Stimulated activated naive CD8-positive, alpha-beta T cell treated with anti-CD3 and anti-CD28 coated beads, Interleukin-15, Interleukin-2, amounts not matched to agents 100 U/mL and 50 U/mL, for 24 hours (primary cell): ENCODE data around the gene MTURN.

Source experiments
- ATAC-seq: fragments of 150-1000 bp; cut with Tn5 transposase; one replicate; pipeline ENCODE4 v1.10.0; 2021
- DNase-seq: peaks from one replicate; pipeline ENCODE4 v3.0.0; 2021

MTURN gene

DNA sequence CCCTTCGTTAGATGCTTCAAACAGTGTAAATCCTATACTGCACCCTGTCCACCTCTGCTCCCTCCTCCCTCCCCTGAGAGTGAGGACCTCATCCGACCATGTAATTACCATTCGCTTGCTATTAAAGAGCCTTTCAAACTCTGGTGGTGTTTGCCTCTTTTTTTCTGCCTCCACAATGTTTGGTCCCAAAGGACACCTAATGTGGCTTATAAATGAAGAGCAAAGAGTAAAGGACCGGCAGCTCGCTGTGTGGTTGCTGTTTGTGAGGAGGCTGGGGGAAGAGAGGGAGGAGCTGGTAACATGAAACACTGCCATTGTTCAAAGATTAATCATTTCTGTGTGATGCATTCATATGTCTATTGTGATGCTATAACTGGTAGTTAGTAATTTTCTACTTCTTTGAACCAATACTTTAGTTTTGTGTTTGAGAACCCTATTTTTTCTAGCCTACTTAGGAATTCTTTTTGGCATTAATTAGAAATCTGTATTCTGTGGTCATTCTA lies 27.9 kb downstream of the MTURN start:
- DNase-seq (no peak), ATAC-seq (peak; percentile 38)

- DNase-seq (peak; percentile 33), ATAC-seq (peak; percentile 24)
These were observed 28.6 kb downstream of the MTURN start for GRCh38 chr7:30163231-30163894.

GRCh38 chr7:30164567-30164966 lies 29.8 kb downstream of the MTURN start:
- DNase-seq: no peak
- no peak for ATAC-seq

GRCh38 chr7:30165590-30165989 lies 30.8 kb downstream of the MTURN start:
- DNase-seq (no peak), ATAC-seq (no peak)

DNA sequence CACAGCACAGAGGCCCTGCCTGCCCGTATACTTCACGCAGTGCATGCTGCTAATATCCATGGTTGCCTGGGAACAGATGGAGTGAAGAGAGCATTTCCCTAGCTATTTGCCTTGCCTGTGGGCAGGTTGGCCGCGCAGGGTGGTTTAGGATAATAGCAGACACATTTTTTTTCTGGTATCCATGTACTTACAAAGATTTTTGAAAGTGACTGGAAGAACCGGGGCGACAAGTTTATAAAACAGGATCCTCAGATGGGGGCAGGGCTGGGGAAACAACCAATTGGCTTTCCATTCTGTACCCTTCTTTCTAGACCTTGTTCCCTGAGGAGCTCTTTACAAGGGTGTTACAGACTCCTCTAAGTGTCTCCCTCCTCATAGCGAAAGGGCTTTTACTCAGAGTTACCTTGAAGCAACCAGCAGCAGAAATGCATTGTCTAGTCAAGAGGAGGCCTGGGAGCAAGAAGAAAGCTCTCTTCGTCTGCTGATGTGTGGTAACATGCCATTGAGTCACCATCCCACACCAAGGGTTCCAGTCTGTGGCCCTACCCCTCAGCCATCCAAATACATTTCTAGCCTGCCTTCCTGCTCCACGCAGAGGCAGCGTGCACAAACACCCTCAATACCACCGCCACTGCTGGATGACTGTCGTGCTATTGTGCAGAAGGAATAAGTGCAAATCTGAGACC lies 31.5 kb downstream of the MTURN start:
- ATAC-seq: no peak
- DNase-seq: no peak

DNA sequence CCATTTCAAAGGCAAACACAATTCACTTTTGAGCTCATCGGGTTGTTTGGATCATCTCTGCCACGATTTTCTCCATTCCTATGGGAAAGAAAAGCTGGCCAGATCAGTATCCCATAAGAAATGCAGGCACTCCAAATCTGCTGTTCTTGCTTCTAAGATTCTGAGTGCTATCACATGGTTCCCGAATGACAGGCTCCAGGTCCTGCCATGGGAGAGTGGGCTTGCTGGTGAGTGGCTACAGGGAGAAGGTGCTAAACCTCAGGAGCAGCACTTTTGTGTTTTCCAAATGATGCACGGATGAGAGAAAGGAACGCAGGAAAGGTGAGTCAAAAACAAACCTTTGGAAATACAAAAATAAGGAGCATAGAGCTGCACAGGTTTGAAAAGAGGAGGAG lies 32.1 kb downstream of the MTURN start:
- no peak for ATAC-seq
- no peak for DNase-seq

DNA sequence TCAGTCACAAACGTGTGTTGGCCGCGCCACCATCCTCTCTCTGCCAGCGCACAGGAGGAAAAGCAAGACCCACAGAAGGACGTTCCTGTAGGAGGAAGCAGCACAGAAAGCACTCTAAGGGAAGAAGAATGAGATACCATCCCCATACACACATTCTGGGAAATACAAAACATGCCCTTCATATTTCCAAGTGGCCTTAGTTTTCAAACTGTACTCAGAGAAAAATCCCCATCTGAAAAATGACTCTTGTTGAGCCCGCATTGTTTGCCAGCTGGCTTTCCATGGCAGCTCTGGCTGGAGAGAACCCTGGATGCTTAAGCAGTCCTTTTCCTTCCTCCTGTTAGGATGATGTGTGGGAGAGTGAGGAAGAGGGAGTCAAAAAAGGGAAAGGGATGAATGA lies 33.1 kb downstream of the MTURN start:
- DNase-seq: no peak
- no peak for ATAC-seq

GRCh38 chr7:30168835-30169573 lies 34.2 kb downstream of the MTURN start:
- DNase-seq (no peak), ATAC-seq (no peak)

- no peak for ATAC-seq
These were observed 34.8 kb downstream of the MTURN start for GRCh38 chr7:30169579-30169978.

DNA sequence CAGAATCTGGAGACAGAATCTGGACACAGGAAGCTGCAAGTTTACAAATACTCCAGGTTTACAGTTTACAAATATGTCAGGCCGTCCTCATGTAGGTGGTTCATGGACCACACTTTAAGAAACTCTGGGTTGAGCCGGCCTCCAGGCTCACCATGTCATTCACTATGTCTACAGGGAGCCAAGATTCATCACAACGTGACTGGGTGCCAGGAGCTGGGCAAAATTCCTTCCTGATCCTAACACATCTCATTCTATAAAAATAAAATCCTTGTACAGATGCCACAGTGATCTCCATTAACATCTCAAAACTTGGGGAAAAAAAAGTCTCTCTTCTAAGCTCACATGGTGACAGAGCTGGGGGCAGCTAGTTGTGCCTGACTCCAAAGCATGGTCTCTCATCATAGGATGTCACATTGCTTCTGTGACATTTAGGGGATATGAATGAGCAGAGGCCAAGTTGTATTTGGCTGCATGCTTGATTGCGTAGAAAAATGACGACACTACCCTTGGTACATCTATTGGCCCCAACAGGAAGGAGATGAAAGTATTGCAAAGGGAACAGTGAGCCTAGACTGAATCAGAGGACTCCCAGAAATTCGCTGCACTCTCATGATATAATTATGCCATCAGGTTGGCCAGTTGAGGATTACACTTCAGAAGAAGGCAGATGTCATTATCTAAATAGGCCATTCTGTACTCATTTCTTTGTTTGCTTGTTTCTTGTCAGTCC lies 35.9 kb downstream of the MTURN start:
- DNase-seq: no peak
- no peak for ATAC-seq

More at GRCh38 chr7:30169579-30169978, 34.8 kb downstream of the MTURN start:
- DNase-seq: no peak

- ATAC-seq (no peak), DNase-seq (no peak)
These were observed 37.1 kb downstream of the MTURN start for GRCh38 chr7:30171766-30172447.

DNA sequence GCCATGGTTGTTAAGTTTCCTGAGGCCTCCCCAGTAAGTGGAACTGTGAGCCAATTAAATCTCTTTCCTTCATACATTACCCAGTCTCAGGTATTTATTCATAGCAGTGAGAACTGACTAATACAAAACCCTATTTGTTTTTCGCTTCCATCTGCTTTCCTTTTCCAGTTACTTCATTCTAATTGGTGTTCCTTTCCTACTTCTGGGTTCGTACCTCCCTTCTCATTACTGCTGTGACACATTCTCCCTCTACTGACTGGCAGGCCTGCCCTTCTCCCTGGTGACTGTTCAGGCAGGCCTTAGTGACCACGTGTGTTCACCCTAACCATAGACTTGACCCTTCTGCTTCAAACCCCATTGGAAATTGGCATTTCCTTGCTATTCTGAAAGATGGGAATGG lies 37.7 kb downstream of the MTURN start:
- ATAC-seq (no peak), DNase-seq (no peak)

GRCh38 chr7:30173058-30173897 lies 38.5 kb downstream of the MTURN start:
- ATAC-seq: no peak

DNA sequence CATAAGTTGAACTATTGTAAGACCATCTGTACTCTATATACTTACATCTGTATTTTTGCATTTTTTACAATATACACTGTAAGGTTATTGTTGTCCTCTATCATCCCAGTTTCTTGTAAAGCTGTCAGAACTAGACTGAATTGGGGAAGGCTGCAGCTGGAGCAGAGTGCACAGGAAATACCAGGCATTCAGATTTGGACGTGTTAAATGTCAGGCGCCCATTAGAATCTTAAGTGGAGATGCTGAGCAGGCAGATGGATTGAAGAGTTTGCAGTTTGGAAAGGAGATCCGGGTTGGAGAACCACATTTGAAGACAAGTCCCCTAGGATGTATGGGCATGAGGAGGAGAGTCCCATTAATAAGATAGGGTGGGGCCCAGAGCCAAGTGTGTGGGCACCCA lies 40.4 kb downstream of the MTURN start:
- DNase-seq (no peak), ATAC-seq (no peak)

More at GRCh38 chr7:30173058-30173897, 38.5 kb downstream of the MTURN start:
- no peak for DNase-seq

- DNase-seq (no peak), ATAC-seq (no peak)
These were observed 40.9 kb downstream of the MTURN start for GRCh38 chr7:30175636-30176147.

- ATAC-seq: no peak
- DNase-seq: no peak
These were observed 41.8 kb downstream of the MTURN start for GRCh38 chr7:30176463-30177109.

GRCh38 chr7:30177186-30177585 lies 42.4 kb downstream of the MTURN start:
- ATAC-seq: no peak
- no peak for DNase-seq

DNA sequence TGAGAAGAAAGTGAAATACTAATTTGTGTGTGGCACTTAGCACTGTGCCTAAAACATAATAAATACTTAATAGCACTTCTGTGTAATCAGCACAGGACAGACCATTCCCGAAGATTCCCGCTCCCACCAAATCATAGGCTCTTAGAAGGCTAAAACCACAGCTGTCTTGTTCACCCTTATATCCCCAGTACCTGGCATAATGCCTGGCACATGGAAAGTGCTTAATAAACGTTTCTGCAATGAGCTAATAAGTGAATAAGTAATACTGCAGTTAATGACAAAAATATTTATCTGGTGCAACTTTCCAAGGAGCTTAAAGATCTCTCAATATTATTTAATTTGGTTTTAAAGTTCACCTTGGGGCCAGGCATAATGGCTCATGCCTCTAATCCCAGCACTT lies 43.2 kb downstream of the MTURN start:
- DNase-seq (no peak), ATAC-seq (no peak)

GRCh38 chr7:30178748-30179436 lies 44.1 kb downstream of the MTURN start:
- DNase-seq: no peak
- peak; percentile 32 for ATAC-seq
